GF-D8 (cell line): ENCODE data around the gene LRPPRC.
"Not testable (repeated sequence)": the region's sequence is repeated elsewhere in the genome, so short reads cannot be mapped to it uniquely, and the experiment has no call there.

Experiments
- DNase-seq: peaks from one replicate; lab custom pipeline; 2025; lab: John Stamatoyannopoulos, UW

The LRPPRC gene

DNA sequence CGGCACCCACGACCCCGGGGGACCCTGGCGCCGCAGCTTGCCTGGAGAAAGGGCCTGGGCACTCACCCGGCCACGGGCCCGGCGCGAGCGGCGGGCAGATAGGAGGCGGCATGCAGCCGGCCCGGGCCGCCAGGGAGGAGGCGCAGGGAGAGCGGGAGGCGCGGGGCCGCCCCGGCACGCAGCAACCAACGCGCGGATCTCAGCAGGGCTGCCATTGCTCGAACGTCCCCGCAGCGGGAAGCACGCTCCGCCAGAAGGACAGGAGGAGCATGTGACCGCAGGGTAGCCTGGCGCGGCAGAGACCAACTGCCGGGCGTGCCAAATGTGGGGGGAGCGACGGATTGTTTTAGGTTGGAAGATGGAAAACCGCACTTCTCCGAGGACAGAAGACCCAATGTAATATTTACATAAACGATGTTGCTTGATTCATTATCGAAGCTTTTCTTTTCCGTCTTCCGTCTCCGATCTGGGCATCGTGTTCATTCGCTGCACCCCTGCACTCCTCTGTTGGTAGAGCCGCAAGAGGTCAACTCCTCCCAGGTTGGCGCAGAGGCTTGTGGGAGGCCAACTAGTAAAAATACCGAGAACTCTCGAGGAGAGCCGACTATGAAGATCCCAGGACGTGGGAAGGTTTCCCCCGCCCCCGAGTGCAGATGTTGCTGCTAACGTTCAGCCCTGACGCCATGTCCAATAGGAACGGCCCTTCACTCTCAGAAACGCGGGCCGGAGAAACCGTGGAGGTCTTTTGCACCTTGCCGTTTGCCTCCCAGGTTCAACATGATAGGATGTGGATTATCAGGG, at the start of gene LRPPRC:
Gene LRPPRC (minus strand): TSS at position 257 of the 801 bp plus-strand sequence. CDS start 42 bp downstream, at position 215.
- peak; percentile 90 for DNase-seq

DNA sequence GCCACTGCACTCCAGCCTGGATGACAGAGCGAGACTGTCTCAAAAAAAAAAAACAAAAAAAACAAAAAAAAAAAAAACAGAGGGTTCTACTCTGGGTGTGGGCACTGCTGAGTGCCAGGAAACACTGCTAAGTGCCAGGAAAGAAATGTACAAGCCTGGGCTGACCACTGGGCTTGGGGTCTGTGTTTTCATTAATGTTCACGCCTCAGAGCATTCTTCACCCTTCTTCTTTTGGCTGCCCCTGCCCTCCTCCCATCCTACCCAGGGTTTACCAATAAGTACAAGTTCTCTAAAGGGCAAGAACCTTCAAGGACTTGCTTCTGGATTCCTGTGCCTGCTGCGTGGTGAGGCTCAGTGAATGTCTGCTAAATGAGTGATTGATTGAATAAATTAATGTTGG, 49.3 kb upstream of the LRPPRC start:
- no peak for DNase-seq

DNA sequence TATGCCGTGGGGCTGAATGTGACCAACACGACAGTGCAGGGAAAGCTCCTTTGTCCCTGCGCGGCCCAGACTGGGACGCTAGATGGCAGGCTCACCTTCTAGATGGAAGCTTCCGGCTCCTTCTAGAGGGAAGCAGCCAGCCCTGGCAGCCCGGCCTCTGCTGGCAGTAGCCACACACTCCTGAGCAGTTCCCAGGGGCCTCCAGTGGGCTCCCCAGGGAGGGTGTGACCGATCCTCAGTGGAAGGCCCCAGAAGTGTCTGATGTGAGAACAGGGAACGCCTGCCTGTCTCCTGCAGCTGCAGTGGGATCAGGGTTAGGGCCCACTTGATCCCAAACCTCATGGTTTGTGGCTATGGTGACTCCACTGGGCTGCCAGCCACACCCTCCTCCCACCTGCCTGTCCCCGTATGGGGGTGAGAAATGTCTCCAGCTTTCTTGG, 48.5 kb upstream of the LRPPRC start:
- DNase-seq, result peak; percentile 60

DNA sequence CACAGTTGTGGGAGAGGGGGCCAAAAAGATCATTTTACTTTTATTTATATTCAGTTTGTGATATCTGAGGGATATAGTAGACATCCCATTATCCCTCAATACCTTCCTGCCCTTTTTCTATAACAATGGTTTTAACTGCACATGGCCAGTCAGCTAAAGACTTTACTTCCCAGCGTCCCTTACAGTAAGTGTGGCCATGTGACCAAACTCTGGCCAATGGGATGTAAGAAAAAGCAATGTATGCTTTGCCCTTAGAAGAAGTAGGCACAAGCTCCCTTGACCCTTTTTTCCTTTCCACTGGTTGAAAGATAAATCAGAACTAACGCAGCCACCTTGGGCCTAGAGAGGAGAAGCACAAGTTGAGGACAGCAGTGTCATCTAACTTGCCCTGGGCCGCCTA, 44.6 kb upstream of the LRPPRC start:
- no peak for DNase-seq

DNA sequence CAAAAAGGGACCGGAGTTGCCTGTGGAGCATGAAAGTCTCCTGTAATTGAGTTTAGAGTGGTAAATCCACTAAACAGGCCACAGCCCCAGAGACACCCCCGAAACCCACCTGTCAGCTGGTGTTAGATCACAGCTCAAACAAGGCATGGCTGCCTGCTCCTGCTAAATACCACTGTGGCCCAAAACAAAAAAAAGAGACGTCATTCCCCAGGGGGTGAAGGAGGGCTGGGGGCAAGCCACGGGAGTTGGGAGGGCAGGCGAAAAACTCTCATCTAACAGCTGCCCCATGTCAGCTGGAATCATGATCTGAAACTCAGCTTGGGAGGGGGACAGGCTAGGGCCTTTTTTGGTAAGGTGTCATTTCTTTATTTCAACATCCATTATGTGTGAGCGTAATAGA, 42.5 kb upstream of the LRPPRC start:
- no peak for DNase-seq

DNA sequence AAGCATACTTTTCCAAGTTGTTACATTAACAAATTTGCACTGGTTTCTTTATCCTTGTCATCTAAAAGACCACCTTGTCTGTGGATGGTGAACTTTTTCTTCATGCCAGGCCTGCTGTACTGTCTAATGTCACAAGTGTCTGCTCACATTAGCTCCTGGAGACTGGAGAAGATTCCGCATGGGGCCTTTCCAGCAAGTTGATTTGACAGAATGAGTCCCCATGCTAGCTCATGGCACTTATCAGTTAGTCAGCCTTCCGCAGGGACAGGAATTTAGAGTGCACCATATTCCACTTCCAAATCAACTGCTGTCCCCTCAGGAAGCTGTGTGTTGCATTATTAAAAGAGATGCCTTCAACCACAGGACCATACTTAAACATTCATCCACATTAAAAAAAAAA, 41.4 kb upstream of the LRPPRC start:
- no peak for DNase-seq

DNA sequence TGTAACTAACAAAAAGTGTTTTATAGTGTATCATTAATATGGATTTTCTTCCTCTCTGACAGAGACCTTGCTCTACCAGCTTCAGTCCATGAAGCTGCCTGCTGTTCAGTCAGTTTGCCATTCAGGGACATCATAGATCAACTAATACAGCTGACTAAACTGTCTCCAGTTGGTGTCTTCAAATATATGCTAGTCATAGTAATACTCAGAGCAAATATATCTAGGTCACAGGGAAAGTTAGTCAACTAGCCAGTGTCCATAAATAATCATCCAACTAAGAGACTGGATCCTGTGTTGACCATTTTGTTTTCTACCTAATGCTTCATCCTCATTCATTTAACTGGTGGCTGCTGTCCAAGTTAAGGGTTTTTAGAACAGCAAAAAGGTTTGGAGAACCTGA, 38.2 kb upstream of the LRPPRC start:
- no peak for DNase-seq

DNA sequence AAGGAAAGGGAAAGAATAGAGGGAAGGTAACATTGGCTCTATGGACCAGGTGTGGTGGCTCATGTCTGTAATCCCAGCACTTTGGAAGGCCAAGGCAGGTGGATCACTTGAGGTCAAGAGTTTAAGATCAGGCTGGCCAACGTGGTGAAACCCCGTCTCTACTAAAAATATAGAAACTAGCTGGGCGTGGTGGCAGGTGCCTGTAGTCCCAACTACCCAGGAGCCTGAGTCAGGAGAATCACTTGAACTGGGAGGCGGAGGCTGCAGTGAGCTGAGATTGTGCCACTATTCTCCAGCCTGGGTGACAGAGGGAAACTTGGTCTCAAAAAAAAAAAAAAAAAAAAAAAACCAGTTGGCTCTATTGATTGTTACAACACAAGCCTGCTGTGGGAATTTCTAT, 31.3 kb upstream of the LRPPRC start:
- DNase-seq, result not testable (repeated sequence)

DNA sequence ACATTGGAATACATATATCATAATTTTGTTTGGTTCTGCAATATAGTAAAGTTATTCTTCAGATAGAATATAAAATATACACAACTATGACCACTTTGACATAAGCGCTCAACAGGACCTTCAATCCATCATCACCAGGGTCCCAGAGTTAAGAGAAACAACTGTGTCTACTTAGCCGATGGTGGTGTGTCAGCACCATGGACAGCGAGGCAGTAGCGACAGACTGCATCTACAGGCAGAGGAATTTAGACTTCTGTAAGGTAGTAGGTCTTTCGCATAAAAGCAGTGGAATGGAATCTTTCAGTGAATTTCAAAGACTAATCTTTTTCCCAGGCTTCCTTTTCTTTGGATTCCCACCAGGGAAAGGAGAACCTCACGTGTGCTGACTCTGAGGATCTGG, 20.5 kb upstream of the LRPPRC start:
- no peak for DNase-seq

DNA sequence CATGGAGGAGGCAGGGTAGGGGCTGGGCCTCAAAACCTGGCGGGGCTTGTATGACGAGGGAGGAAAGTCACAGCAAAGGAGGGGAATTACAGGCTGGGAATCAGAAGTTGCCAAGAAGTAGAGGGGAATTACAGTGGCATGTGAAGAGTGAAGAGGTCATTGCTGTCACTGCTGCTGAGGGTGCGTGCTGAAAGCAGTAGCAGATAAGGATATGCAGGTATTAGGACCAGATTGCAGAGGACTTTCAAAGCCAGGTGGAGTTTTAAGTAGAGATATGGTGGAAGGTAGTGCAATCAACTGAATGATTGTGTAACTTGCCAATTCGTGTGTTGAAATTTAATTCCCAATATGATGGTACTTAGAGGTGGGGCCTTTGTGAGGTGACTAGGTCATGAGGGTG, 19.4 kb upstream of the LRPPRC start:
- DNase-seq, result no peak

DNA sequence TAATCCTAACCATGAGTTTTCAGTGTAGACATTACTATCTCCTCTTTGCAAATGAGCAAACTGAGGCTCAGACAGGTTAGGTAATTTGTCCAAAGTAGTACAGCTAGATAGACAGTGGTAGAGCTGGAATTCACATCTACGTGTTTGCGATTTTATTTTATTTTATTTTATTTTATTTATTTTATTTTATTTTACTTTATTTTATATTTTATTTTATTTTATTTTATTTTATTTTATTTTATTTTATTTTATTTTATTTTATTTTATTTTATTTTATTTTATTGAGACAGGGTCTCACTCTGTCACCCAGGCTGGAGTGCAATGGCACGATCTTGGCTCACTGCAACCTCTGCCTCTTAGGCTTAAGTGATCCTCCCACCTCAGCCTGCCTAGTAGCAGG, 17.4 kb upstream of the LRPPRC start:
- not testable (repeated sequence) for DNase-seq

DNA sequence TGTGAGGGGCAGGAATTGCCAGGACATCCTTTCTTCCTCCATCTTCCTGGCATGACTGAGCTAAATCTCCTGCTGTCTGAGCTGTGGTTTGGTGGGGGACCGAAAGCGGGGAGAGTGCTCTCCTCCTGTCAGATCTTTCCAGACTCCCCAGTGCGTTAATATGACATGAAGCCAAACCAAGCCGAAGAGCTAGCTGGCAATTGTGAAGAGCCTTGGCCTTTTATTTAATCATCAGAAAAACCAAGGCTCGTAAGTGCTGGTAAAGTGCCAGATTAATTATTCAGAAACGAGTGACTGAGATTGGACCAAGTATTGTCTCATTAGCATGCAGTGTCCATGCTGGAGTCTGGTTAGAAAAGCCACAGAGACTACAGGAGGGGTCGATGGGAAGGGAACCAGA, 14.5 kb upstream of the LRPPRC start:
- DNase-seq, result no peak

DNA sequence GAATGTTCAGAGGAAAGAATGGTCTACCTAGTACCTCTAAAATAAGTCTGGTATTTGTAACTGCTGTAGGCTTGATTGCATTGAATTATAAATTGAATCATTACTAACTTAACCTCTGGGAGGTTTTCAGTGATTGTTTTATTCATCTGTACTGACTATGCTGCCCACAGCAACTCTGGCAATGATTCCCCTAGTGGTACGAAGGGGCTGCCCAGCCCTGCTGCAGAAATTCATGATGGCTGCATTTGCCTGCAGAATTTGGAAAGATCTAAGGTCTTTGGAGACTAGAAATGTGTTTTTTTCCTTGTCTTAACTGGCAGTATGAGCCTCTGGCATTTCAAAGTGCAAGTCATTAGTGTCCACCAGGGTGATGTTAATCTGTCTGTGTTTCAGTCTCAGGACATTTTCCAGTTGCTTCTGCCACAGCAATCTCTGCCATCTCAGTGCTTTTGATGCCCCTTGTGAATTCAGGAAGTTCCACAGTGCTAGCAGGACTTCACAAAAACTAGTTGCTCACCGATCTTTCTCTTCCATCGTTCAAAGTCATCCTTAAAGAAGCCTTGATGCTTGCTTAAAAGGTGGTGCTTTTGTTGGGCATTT, 13.4 kb upstream of the LRPPRC start:
- DNase-seq, result no peak

DNA sequence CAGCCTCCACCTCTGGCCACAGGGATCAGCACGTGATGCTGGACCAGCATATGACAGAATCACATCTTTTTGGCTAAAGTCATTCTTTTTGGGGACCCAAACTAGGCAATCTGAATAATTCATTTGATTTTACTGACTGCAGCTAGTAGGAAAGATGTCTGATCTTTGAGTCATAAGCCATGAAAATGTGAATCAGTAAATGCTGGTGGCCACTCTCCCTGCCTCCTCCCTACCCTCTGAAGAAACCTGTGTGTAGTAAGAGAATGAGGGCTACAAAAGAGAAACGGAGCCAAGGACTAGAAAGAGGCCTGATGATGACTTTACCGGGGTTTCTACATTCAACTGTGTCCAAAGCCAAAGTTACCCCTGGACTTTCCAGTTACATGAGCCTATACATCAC, 10.1 kb upstream of the LRPPRC start:
- no peak for DNase-seq

DNA sequence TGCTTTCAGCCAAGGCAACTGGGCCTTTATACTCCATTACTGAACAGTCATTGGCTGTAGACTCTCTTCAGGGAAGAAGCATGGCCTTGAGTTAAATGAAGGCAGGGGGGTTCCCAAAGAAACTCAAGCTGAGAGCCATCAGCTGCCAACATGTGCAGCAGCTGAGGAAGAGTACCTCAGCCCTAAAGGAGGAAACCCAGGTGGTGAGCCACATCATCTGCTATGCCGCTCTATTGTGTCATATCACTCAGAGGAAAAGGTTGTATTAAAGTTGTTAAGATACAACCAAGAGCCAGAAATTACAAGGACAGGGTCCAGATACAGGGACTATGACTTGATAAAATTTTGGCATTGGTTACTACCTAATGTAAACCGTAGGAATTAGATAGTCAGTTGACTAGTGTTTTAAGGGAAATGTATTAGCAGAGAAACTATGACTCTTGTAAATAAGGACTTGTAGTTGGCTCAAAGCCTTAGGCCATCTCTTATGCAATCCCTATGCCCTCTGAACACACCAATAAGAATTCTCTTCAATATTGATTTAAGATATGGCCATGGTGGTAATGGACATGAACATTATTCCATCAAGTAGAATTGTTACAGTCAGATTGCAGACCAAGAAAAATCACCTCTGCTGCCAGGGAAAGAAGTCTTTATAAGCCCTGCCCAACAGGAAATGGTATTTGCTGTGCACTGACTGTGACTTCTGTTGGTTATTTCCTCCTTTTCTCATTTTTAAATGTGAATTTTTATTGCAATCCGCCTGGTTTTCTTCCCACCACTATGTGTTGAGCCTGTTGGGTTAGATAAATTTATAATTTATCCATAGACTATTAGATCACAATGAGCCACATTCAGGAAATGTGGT, 9.2 kb upstream of the LRPPRC start:
- no peak for DNase-seq

DNA sequence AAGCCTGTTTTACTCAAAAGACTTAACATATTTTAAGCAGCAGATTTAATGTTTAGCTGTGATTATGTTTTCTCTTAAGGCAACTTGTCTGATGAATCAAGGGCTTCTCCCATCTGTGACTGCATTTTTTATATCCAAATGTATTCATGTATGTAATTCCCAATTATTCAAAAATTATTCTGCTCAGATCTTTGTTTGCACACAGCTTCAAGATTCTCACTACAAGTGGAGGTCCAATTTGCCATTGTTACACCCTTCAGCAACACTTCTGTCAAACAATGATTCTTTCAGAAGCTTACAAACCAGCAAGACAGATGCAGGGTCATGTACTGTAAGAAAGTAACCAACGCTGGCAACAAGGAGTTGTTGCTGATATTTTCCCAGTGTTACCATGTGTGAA, 5.9 kb upstream of the LRPPRC start:
- DNase-seq, result no peak

DNA sequence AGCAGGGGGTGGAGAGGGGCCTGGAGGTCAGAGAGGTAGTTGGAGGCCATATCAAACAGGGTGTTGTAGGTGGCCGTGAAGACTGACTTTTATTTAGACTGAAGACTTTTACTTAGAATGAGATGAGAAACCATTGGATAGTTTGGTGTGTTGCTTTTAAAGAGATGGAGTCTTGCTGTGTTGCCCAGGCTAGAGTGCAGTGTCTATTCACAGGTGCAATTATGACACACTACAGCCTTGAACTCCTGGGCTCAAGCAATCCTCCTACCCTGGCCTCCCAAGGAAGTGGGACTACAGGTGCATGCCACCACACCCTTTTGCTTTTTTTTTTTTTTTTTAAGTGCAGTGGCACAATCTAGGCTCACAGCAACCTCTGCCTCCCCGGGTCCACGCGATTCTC, 2.5 kb upstream of the LRPPRC start:
- no peak for DNase-seq

DNA sequence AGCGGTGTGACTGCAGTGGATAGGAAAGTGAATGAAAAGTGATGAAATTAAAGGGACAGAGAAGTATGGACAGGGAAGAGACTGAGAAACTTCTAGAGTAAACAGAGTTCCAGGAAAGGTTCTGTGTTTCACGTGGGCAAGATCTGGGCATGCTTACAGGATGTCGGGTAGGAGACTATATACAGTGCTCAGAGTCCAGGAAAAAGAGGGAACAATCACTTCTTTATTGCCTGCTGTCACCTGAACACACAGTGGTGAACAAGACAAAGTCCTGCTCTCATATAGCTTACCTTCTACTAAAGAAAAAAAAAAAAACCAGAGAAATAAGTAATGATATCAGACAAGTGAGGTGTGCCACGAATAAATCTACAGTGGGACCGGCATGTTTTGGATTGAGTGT, 2.4 kb downstream of the LRPPRC start:
- no peak for DNase-seq

DNA sequence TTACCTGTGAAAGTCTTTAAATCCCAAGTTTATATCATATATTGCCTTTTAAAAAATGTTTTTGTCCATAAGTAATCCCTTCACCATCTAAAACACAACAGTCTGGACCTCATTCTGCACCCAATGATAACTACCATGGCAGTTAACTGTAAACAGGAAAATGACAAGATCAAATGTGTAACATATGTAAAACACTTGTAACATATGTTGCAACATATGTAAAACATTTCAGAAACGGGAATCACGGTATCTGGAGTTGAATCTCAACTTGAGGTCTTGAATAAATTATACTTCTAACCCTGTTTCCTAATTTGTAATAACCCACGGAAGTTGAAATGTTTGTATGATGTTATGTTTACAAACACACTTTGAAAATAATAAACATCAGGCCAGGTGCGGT, 6.2 kb downstream of the LRPPRC start:
- DNase-seq, result no peak

DNA sequence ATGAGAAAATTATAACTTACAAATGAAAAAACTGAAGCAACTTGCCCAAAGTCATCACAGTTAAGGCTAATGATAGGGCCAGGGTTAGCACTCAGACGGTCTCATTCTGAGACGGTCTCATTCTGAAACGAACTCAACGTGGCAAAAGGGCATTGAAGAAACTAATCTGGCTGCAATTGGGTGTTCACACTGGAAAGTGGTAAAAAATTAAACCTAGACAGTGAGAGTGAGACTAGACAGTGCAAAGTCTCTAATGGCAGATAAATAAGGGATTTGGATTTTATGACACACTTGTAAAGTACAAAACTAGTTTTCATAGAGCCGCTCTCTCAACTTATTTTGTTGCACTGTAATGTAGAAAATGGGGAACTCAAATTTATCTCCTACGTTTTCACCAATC, 9.2 kb downstream of the LRPPRC start:
- DNase-seq, result no peak

DNA sequence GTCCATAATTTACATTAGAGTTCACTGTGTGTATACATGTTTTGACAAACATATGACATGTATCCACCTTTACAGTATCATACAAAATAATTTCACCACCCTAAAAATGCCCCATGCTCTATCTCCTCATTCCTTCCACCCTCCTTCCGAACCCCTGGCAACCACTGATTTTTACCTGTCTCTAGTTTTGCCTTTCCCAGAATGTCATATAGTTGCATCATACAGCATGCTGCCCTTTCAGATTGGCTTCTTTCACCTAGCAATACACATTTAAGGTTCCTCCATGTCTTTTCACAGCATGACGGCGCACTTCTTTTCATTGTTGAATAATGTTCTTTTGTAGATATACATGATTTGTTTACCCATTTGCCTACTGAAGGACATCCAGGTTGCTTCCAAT, 10.4 kb downstream of the LRPPRC start:
- DNase-seq, result no peak

DNA sequence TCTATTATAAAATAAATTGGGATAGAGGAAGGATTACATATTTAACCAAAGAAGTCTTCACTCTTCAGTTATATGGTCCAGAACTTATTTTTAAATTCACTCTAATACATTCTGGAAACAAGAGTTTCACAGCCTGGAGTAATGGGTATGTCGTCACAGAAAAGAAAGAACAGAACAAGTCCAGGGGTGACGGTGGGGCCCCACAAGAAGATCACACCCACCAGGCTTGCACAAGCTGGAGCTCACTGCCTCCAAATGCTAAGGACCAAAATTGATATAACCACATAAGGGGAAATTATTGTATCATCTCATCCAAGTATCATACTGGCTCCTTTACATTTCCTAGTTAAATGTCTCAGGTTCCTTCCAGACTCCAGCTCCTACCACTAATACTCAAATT, 11.3 kb downstream of the LRPPRC start:
- no peak for DNase-seq

DNA sequence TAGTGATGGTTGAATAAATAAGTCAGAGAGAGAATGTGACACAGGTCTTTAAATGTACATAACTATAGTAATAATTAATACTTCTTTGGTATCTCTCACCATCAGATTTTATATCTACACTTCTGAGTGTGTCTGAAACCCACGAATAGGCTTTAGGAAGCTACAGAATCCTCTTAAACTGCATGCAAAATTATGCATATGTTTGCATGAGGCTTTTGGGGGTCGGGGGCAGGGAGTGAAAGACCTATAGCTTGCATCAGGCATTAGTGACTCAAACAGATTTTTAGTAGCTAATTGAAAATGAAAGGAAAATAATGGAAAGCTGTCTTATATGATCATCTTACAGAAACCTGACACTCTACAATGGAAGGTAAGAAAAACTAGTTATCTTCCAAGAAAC, 14.9 kb downstream of the LRPPRC start:
- no peak for DNase-seq
